Testis (tissue), 3 donors: ENCODE data around the gene SPATA2. TPM values are rescaled to one million over a fixed set of nuclear protein-coding genes. Genes with fewer than 3 reads are reported as not detected.

ENCODE experiments used
- polyA plus RNA-seq: library from polyadenylated mRNA; stranded (reverse); fragments of 350-450 nt; fragmentation: Illumina TruSeq; extraction: RNeasy Lipid Tissue Mini Kit (QIAGEN cat#74804); gene quantifications from one replicate; pipeline ENCODE4 v1.2.3, GENCODE V29; 2014; ENCODE audit warnings: low read depth, low replicate concordance; ENCODE audit not compliant: insufficient read depth
- small RNA-seq, 2 donors: library from RNA; depleted of rRNA; stranded (forward); fragments of <200 nt; gene quantifications; one replicate each; pipeline ENCODE3, GENCODE V24; 2016
- total RNA-seq, 2 donors: library from RNA; depleted of rRNA; stranded (reverse); fragments of >200 nt; gene quantifications; one replicate each; pipeline ENCODE4 v1.2.3, GENCODE V29; 2016

Gene SPATA2
- total and polyA plus RNA-seq, 3 donors from 2014 or later: 21.9 to 30.7 (median 26.0) TPM

Small RNAs within 50 kb of the gene (small RNA-seq; reads per million reads assigned to genes)
- gene RF00017: 0 reads per million in 2 donors
- gene RF00019: 0 reads per million in 2 donors

Other genes starting within 250 kb of the SPATA2 start
- 10 to 100 TPM; 63.4 to 69.7 TPM for gene B4GALT5, start 201.7 kb downstream of the SPATA2 start, total RNA-seq
- 56.9 TPM for gene B4GALT5, start 201.7 kb downstream of the SPATA2 start, polyA plus RNA-seq
- 10 to 100 TPM; 32.7 to 33.0 TPM for gene SLC9A8, start 102.7 kb downstream of the SPATA2 start, total RNA-seq
- gene SLC9A8, start 102.7 kb downstream of the SPATA2 start, polyA plus RNA-seq: 21.3 TPM
- gene RNF114, start 20.9 kb upstream of the SPATA2 start, total RNA-seq: 100 to 1,000 TPM; 472 to 531 TPM
- gene RNF114, start 20.9 kb upstream of the SPATA2 start, polyA plus RNA-seq: 479 TPM
- gene SNAI1, start 67.5 kb upstream of the SPATA2 start, total RNA-seq: 1 to 10 TPM; 7.0 to 7.6 TPM
- gene SNAI1, start 67.5 kb upstream of the SPATA2 start, polyA plus RNA-seq: 4.0 TPM
- gene UBE2V1, start 197.6 kb upstream of the SPATA2 start, total RNA-seq: 10 to 100 TPM; 78.1 to 80.5 TPM
- gene UBE2V1, start 197.6 kb upstream of the SPATA2 start, polyA plus RNA-seq: 121 TPM
- gene PEDS1, start 238.2 kb upstream of the SPATA2 start, total RNA-seq: 10 to 100 TPM; 40.1 to 45.5 TPM
- 39.3 TPM for gene PEDS1, start 238.2 kb upstream of the SPATA2 start, polyA plus RNA-seq